ENCODE measurements around the gene LAMC1. TPM values are rescaled to one million over a fixed set of nuclear protein-coding genes. Genes with fewer than 3 reads are reported as not detected.

LAMC1 gene
- total RNA-seq, 1 experiment from 2014 or later, result 95.5 TPM

- BruUV-seq (replicated peaks), result no TSS peak
Observed at GRCh38 chr1:183073320-183073719, 50.1 kb downstream of the LAMC1 start.

GRCh38 chr1:183074215-183074614, 51.0 kb downstream of the LAMC1 start:
- POLR2A ChIA-PET (ENCODE audit: low non-redundant PET), result no interaction called here
- Histone ChIP-seq H3K9me3 (ENCODE audit: low read depth, low read length, poor library complexity, severe bottlenecking) (no peaks in the 10 kb centered on the region), H3K4me1 (ENCODE audit: insufficient read depth, low read length, poor library complexity, severe bottlenecking) (peaks cover 61% of the 10 kb centered on the region), H3K36me3 (ENCODE audit: insufficient read depth, low read length, poor library complexity, severe bottlenecking) (no peaks in the 10 kb centered on the region), H3K4me3 (ENCODE audit: low read depth, low read length, poor library complexity, severe bottlenecking) (no peak overlapping the region), H3K27me3 (replicated peaks; ENCODE audit: insufficient read depth, low read depth, low read length, poor library complexity) (no peaks in the 10 kb centered on the region), H3K27ac (ENCODE audit: low read depth, low read length, poor library complexity, severe bottlenecking) (no peak overlapping the region)
- CTCF ChIA-PET, result no interaction called here
- intact Hi-C loops (cut with micrococcal nuclease; ENCODE audit: unreplicated experiment), result loop anchor here (5.0 kb wide), 1 partner anchor 112 kb away; no protein-coding TSS in a partner anchor
- TF ChIP-seq CTCF (conservative IDR thresholded peaks at IDR 0.05; ENCODE audit: low read depth, low read length), result no peak
- TF ChIP-seq EZH2 (IDR thresholded peaks at IDR 0.05; ENCODE audit: borderline replicate concordance, low read depth, low read length, poor library complexity, severe bottlenecking), result no peak
- BruUV-seq (replicated peaks), result no TSS peak
- no peak for DNase-seq (ENCODE audit: low spot score)

More at GRCh38 chr1:183073320-183073719, 50.1 kb downstream of the LAMC1 start:
- H3K27me3 ChIP-seq (replicated peaks; ENCODE audit: insufficient read depth, low read depth, low read length, poor library complexity), result no peaks in the 10 kb centered on the region
- TF ChIP-seq EZH2 (IDR thresholded peaks at IDR 0.05; ENCODE audit: borderline replicate concordance, low read depth, low read length, poor library complexity, severe bottlenecking), result no peak
- no peak overlapping the region for H3K4me3 ChIP-seq (ENCODE audit: low read depth, low read length, poor library complexity, severe bottlenecking)
- CTCF ChIA-PET, result no interaction called here
- no peaks in the 10 kb centered on the region for H3K36me3 ChIP-seq (ENCODE audit: insufficient read depth, low read length, poor library complexity, severe bottlenecking)
- intact Hi-C loops (cut with micrococcal nuclease; ENCODE audit: unreplicated experiment), result loop anchor here (5.0 kb wide), 1 partner anchor 111 kb away; no protein-coding TSS in a partner anchor
- POLR2A ChIA-PET (ENCODE audit: low non-redundant PET), result no interaction called here
- H3K27ac ChIP-seq (ENCODE audit: low read depth, low read length, poor library complexity, severe bottlenecking), result no peak overlapping the region
- no peak for DNase-seq (ENCODE audit: low spot score)
- peaks cover 63% of the 10 kb centered on the region for H3K4me1 ChIP-seq (ENCODE audit: insufficient read depth, low read length, poor library complexity, severe bottlenecking)
- no peaks in the 10 kb centered on the region for H3K9me3 ChIP-seq (ENCODE audit: low read depth, low read length, poor library complexity, severe bottlenecking)

- H3K4me1 ChIP-seq (ENCODE audit: insufficient read depth, low read length, poor library complexity, severe bottlenecking), result peaks cover 46% of the 10 kb centered on the region
- ChIA-PET CTCF (no interaction called here), POLR2A (ENCODE audit: low non-redundant PET) (interaction anchor here (0.6 kb wide), 1 partner anchor 19 kb away, joined by 3 read pairs; no protein-coding TSS in a partner anchor)
- no peaks in the 10 kb centered on the region for H3K36me3 ChIP-seq (ENCODE audit: insufficient read depth, low read length, poor library complexity, severe bottlenecking)
- peak; percentile 30 for DNase-seq (ENCODE audit: low spot score)
- no peak overlapping the region for H3K4me3 ChIP-seq (ENCODE audit: low read depth, low read length, poor library complexity, severe bottlenecking)
- no peaks in the 10 kb centered on the region for H3K9me3 ChIP-seq (ENCODE audit: low read depth, low read length, poor library complexity, severe bottlenecking)
- no peak for TF ChIP-seq EZH2 (IDR thresholded peaks at IDR 0.05; ENCODE audit: borderline replicate concordance, low read depth, low read length, poor library complexity, severe bottlenecking)
- TF ChIP-seq CTCF (conservative IDR thresholded peaks at IDR 0.05; ENCODE audit: low read depth, low read length), result no peak
- intact Hi-C loops (cut with micrococcal nuclease; ENCODE audit: unreplicated experiment), result no loop called here
- H3K27ac ChIP-seq (ENCODE audit: low read depth, low read length, poor library complexity, severe bottlenecking), result no peak overlapping the region
- no peaks in the 10 kb centered on the region for H3K27me3 ChIP-seq (replicated peaks; ENCODE audit: insufficient read depth, low read depth, low read length, poor library complexity)
- no TSS peak for BruUV-seq (replicated peaks)
Observed at GRCh38 chr1:183075861-183076260, 52.6 kb downstream of the LAMC1 start.

GRCh38 chr1:183077097-183077496, 53.9 kb downstream of the LAMC1 start:
- intact Hi-C loops (cut with micrococcal nuclease; ENCODE audit: unreplicated experiment), result no loop called here
- no peaks in the 10 kb centered on the region for H3K36me3 ChIP-seq (ENCODE audit: insufficient read depth, low read length, poor library complexity, severe bottlenecking)

More at GRCh38 chr1:183077097-183077496, 53.9 kb downstream of the LAMC1 start:
- BruUV-seq (replicated peaks), result no TSS peak
- H3K9me3 ChIP-seq (ENCODE audit: low read depth, low read length, poor library complexity, severe bottlenecking), result no peaks in the 10 kb centered on the region
- H3K27ac ChIP-seq (ENCODE audit: low read depth, low read length, poor library complexity, severe bottlenecking), result no peak overlapping the region
- ChIA-PET POLR2A (ENCODE audit: low non-redundant PET) (no interaction called here), CTCF (no interaction called here)
- H3K27me3 ChIP-seq (replicated peaks; ENCODE audit: insufficient read depth, low read depth, low read length, poor library complexity), result no peaks in the 10 kb centered on the region
- no peak for TF ChIP-seq CTCF (conservative IDR thresholded peaks at IDR 0.05; ENCODE audit: low read depth, low read length)
- no peak for TF ChIP-seq EZH2 (IDR thresholded peaks at IDR 0.05; ENCODE audit: borderline replicate concordance, low read depth, low read length, poor library complexity, severe bottlenecking)
- no peak for DNase-seq (ENCODE audit: low spot score)
- H3K4me1 ChIP-seq (ENCODE audit: insufficient read depth, low read length, poor library complexity, severe bottlenecking), result peaks cover 36% of the 10 kb centered on the region
- no peak overlapping the region for H3K4me3 ChIP-seq (ENCODE audit: low read depth, low read length, poor library complexity, severe bottlenecking)

All from A673 (cell line).